Measurements from ENCODE around the gene DNAH5. TPM values are rescaled to one million over a fixed set of nuclear protein-coding genes. Genes with fewer than 3 reads are reported as not detected.

DNAH5 gene, protein sequence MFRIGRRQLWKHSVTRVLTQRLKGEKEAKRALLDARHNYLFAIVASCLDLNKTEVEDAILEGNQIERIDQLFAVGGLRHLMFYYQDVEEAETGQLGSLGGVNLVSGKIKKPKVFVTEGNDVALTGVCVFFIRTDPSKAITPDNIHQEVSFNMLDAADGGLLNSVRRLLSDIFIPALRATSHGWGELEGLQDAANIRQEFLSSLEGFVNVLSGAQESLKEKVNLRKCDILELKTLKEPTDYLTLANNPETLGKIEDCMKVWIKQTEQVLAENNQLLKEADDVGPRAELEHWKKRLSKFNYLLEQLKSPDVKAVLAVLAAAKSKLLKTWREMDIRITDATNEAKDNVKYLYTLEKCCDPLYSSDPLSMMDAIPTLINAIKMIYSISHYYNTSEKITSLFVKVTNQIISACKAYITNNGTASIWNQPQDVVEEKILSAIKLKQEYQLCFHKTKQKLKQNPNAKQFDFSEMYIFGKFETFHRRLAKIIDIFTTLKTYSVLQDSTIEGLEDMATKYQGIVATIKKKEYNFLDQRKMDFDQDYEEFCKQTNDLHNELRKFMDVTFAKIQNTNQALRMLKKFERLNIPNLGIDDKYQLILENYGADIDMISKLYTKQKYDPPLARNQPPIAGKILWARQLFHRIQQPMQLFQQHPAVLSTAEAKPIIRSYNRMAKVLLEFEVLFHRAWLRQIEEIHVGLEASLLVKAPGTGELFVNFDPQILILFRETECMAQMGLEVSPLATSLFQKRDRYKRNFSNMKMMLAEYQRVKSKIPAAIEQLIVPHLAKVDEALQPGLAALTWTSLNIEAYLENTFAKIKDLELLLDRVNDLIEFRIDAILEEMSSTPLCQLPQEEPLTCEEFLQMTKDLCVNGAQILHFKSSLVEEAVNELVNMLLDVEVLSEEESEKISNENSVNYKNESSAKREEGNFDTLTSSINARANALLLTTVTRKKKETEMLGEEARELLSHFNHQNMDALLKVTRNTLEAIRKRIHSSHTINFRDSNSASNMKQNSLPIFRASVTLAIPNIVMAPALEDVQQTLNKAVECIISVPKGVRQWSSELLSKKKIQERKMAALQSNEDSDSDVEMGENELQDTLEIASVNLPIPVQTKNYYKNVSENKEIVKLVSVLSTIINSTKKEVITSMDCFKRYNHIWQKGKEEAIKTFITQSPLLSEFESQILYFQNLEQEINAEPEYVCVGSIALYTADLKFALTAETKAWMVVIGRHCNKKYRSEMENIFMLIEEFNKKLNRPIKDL (N-terminal part only)
- total RNA-seq (under 1 TPM; 0.05 to 0.36 (median 0.13) TPM), polyA plus RNA-seq (under 1 TPM; under 0.01 to 0.07 (median 0.05) TPM)
- long read RNA-seq, donor 1, result 0 reads
- long read RNA-seq, donor 2, result 0 reads

DNA sequence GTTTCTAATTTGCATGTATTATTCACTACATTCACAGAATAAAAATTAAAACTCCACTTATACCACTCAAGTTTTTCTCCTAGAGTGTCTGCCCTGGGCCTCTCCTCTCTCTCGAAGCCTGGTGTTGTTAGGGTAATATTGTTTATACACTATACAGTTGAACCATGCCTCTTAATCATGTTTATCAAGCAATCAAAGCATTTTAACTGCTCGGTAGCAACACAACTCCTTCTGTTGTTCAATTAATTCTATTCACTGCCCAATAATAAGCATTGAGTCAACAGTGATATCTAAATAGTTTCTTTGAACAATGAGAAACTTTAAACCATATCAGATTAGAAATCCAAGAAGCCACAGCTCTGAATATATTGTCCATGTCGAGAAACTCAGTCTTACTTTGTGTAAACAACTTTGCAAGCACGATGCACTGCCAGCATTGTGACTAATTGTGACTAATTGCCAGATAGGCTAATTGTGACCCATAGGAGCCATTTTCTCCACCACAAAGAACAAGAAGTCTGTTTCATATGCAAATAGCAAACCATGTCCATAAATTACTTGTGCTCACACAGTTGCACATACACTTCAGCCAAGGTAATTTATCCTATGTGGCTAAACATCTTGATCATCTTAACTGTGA, at the start of gene DNAH5:
TSS of gene DNAH5 (minus strand) at position 129 of the 640 bp plus-strand sequence. CDS start 250 bp downstream, outside the sequence.
- Histone ChIP-seq H3K4me3 (no peak within 1 kb of the TSS), H3K27me3 (ENCODE audit: insufficient read depth in 3 of 3, low read length in 2 of 3) (peaks cover 0 to 5% (median 0%) of the 10 kb centered on the region in 3 donors), H3K36me3 (ENCODE audit: insufficient read depth in 1 of 2, low read depth in 1 of 2) (no peaks in the 10 kb centered on the region), H3K9me3 (no peaks in the 10 kb centered on the region), H3K27ac (no peak within 1 kb of the TSS), H3K4me1 (no peaks in the 10 kb centered on the region)
- DNase-seq, result no peak
- WGBS, 3 donors, result 56 to 67% (median 57%) methylated on average over 4 of the region's 4 CpGs
- intact Hi-C loops (cut with DNase I), result no loop called here
- TF ChIP-seq, protein P1, sequence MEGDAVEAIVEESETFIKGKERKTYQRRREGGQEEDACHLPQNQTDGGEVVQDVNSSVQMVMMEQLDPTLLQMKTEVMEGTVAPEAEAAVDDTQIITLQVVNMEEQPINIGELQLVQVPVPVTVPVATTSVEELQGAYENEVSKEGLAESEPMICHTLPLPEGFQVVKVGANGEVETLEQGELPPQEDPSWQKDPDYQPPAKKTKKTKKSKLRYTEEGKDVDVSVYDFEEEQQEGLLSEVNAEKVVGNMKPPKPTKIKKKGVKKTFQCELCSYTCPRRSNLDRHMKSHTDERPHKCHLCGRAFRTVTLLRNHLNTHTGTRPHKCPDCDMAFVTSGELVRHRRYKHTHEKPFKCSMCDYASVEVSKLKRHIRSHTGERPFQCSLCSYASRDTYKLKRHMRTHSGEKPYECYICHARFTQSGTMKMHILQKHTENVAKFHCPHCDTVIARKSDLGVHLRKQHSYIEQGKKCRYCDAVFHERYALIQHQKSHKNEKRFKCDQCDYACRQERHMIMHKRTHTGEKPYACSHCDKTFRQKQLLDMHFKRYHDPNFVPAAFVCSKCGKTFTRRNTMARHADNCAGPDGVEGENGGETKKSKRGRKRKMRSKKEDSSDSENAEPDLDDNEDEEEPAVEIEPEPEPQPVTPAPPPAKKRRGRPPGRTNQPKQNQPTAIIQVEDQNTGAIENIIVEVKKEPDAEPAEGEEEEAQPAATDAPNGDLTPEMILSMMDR (IDR thresholded peaks at IDR 0.05), result no peak
- no peak for ATAC-seq

GRCh38 chr5:13993926-13994325, 49.4 kb upstream of the DNAH5 start:
- intact Hi-C loops (cut with DNase I), result no loop called here
- WGBS, 3 donors, result 73 to 80% (median 79%) methylated on average over 11 of the region's 11 CpGs
- DNase-seq (no peak), ATAC-seq (no peak)
- Histone ChIP-seq H3K27ac (no peak overlapping the region), H3K9me3 (no peaks in the 10 kb centered on the region), H3K4me3 (no peak overlapping the region), H3K4me1 (peaks cover 3% of the 10 kb centered on the region), H3K27me3 (ENCODE audit: insufficient read depth in 3 of 3, low read length in 2 of 3) (no peaks in the 10 kb centered on the region), H3K36me3 (ENCODE audit: insufficient read depth in 1 of 2, low read depth in 1 of 2) (no peaks in the 10 kb centered on the region)
- TF ChIP-seq, protein P1 (IDR thresholded peaks at IDR 0.05), result no peak

DNA sequence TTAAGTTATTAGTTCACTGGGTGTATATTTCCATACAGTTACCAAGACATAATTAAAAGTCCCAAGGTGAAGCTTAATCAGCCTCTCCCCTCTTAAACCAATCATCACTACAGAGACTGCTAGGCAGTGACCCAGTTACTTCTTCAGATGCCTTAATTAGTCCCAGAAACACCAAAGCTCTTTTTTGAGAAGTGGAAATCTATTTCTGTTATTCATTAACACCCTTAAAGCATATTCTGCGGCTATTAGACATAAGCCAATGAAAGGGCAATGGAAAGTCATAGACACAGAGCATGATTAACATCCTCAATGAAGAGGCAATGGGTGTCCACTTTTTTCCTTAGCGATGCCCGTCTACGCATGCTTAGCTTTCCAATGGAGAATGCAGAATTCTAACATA, 48.3 kb upstream of the DNAH5 start:
- intact Hi-C loops (cut with DNase I), result no loop called here
- 85 to 96% (median 95%) methylated on average over 4 of the region's 4 CpGs for WGBS, 3 donors

More for the DNA sequence above, 48.3 kb upstream of the DNAH5 start:
- no peak for ATAC-seq
- Histone ChIP-seq H3K27me3 (ENCODE audit: insufficient read depth in 3 of 3, low read length in 2 of 3) (no peaks in the 10 kb centered on the region), H3K4me1 (peaks cover 3% of the 10 kb centered on the region), H3K36me3 (ENCODE audit: insufficient read depth in 1 of 2, low read depth in 1 of 2) (no peaks in the 10 kb centered on the region), H3K4me3 (no peak overlapping the region), H3K9me3 (no peaks in the 10 kb centered on the region), H3K27ac (no peak overlapping the region)
- TF ChIP-seq, protein P1 (IDR thresholded peaks at IDR 0.05), result no peak
- no peak for DNase-seq
